Endothelial cell of umbilical vein (primary cell): ENCODE data around the gene SFMBT1. TPM values are rescaled to one million over a fixed set of nuclear protein-coding genes. Genes with fewer than 3 reads are reported as not detected.

ENCODE experiments used
- BruUV-seq: library from RNA; stranded (reverse); fragments of 400-500 nt; replicated peaks from 2 replicates; lab custom pipeline; 2021; lab: Mats Ljungman, UMichigan
- CTCF ChIA-PET: fragments of 300-600, 350-600 bp; sonication (Branson Sonifier 250); formaldehyde crosslinking; loops from one replicate; lab custom pipeline; 2021; ENCODE audit warnings: antibody characterized with exemption, inconsistent platforms; lab: Charles Lee
- POLR2A ChIA-PET: fragments of 300-600, 350-600 bp; sonication (Branson Sonifier 250); formaldehyde crosslinking; loops from one replicate; lab custom pipeline; 2021; ENCODE audit warnings: antibody characterized with exemption, inconsistent platforms; lab: Charles Lee
- DNase-seq: peaks from one replicate; pipeline ENCODE4 v3.0.0-alpha.2; 2011; ENCODE audit warnings: low read depth, low spot score
- FAIRE-seq: peaks from 2 replicates; lab custom pipeline; 2011; peaks lifted over from hg19 to GRCh38; lab: Jason Lieb, UNC
- H2AFZ ChIP-seq: 2 replicates; pipeline ENCODE4 v1.6.0; 2012; ENCODE audit warnings: low read depth, low read length, control low read depth, inconsistent platforms
- H3K27ac ChIP-seq: 2 replicates; pipeline ENCODE4 v1.5.1; 2011; ENCODE audit warnings: low read depth, mild to moderate bottlenecking, control low read depth, low read length, moderate library complexity; ENCODE audit not compliant: insufficient read depth
- H3K27me3 ChIP-seq, 2 experiments: 2 replicates each; pipeline versions ENCODE4 v1.6.0 to v1.6.1; 2011; ENCODE audit warnings: low read length in 2 of 2, mixed read lengths in 1 of 2; ENCODE audit not compliant: control insufficient read depth in 2 of 2, insufficient read depth in 2 of 2
- H3K36me3 ChIP-seq, 2 experiments: 2 replicates in 1 of 2; 3 replicates in 1 of 2; pipeline ENCODE4 v1.5.1; 2011; ENCODE audit warnings: low read length in 2 of 2, mild to moderate bottlenecking in 1 of 2, moderate library complexity in 1 of 2; ENCODE audit not compliant: control insufficient read depth in 2 of 2, insufficient read depth in 2 of 2; ENCODE audit errors: extremely low read depth in 1 of 2
- H3K4me1 ChIP-seq: 3 replicates; pipeline ENCODE4 v1.5.1; 2011; ENCODE audit warnings: mild to moderate bottlenecking, low read length; ENCODE audit not compliant: control insufficient read depth, insufficient read depth; ENCODE audit errors: extremely low read depth
- H3K4me2 ChIP-seq: 2 replicates; pipeline ENCODE4 v1.6.1; 2011; ENCODE audit warnings: low read length, control low read depth, mixed read lengths; ENCODE audit not compliant: insufficient read depth
- H3K4me3 ChIP-seq, 3 experiments: fragments of 200-600 bp in 1 of 3; sonication (generic), shearing (Covaris generic) in 1 of 3; replicated peaks in 1 of 3; 2 replicates each; pipeline ENCODE4 v1.5.1; 2011 to 2016; ENCODE audit warnings: control low read depth in 3 of 3, low read length in 3 of 3, mild to moderate bottlenecking in 2 of 3, inconsistent platforms in 1 of 3, low read depth in 1 of 3, moderate library complexity in 1 of 3; ENCODE audit not compliant: insufficient read depth in 1 of 3
- H3K79me2 ChIP-seq: 2 replicates; pipeline ENCODE4 v1.6.0; 2012; ENCODE audit warnings: low read length, inconsistent platforms; ENCODE audit not compliant: control insufficient read depth, insufficient read depth
- H3K9ac ChIP-seq: replicated peaks from 2 replicates; pipeline ENCODE3; 2011; ENCODE audit warnings: low read length, control low read depth; ENCODE audit not compliant: insufficient read depth; ENCODE audit errors: extremely low read depth
- H3K9me1 ChIP-seq: replicated peaks from 3 replicates; pipeline ENCODE4 v1.6.0; 2011; ENCODE audit warnings: mild to moderate bottlenecking, low read length; ENCODE audit not compliant: control insufficient read depth, insufficient read depth; ENCODE audit errors: extremely low read depth
- H3K9me3 ChIP-seq: replicated peaks from 2 replicates; pipeline ENCODE4 v1.5.1; 2012; ENCODE audit warnings: low read length, inconsistent platforms; ENCODE audit not compliant: control insufficient read depth, insufficient read depth
- H4K20me1 ChIP-seq: replicated peaks from 2 replicates; pipeline ENCODE3; 2011; ENCODE audit warnings: mild to moderate bottlenecking, low read length; ENCODE audit not compliant: control insufficient read depth, insufficient read depth; ENCODE audit errors: extremely low read depth
- EZH2 ChIP-seq: IDR thresholded peaks from 2 replicates; pipeline ENCODE4 v1.6.1; 2012; ENCODE audit warnings: borderline replicate concordance, low read depth, mild to moderate bottlenecking, moderate library complexity, low read length, inconsistent platforms; ENCODE audit not compliant: severe bottlenecking
- FOS ChIP-seq: IDR thresholded peaks from 2 replicates; pipeline ENCODE4 v1.6.1; 2011; ENCODE audit warnings: mild to moderate bottlenecking, low read length, moderate library complexity, borderline replicate concordance; ENCODE audit not compliant: insufficient read depth
- GATA2 ChIP-seq: IDR thresholded peaks from 2 replicates; pipeline ENCODE4 v1.7.0; 2011; ENCODE audit warnings: low read depth, mild to moderate bottlenecking, moderate library complexity, mixed read lengths, low read length; ENCODE audit not compliant: insufficient read length, insufficient read depth
- JUN ChIP-seq: IDR thresholded peaks from 2 replicates; pipeline ENCODE4 v1.6.1; 2011; ENCODE audit warnings: borderline replicate concordance, low read depth; ENCODE audit not compliant: insufficient read length, insufficient read depth
- MYC ChIP-seq: IDR thresholded peaks from one replicate; pipeline ENCODE4 v1.6.1; 2011; ENCODE audit warnings: mild to moderate bottlenecking, low read depth, low read length
- POLR2A ChIP-seq: IDR thresholded peaks from 2 replicates; pipeline ENCODE4 v1.6.1; 2012; ENCODE audit warnings: low read depth, mild to moderate bottlenecking, control low read depth, low read length
- POLR2AphosphoS5 ChIP-seq: IDR thresholded peaks from 2 replicates; pipeline ENCODE4 v1.6.1; 2012; ENCODE audit warnings: low read depth, mild to moderate bottlenecking, control low read depth, low read length, moderate library complexity; ENCODE audit not compliant: insufficient read depth
- dilution Hi-C: fragments of 300-500 bp; cut with MboI; formaldehyde crosslinking; loops from one replicate; pipeline ENCODE4 v1.15.0; 2019; ENCODE audit warnings: low sequenced_read_pairs; ENCODE audit not compliant: extremely low pct_ligation_motif_present
- intact Hi-C: fragments of 100-400 bp; cut with micrococcal nuclease; formaldehyde crosslinking; loops from one replicate; pipeline ENCODE4 v1.10.0; 2022
- polyA plus RNA-seq, 4 experiments: library from polyadenylated mRNA; depleted of rRNA in 3 of 4; stranded (reverse) in 3 of 4; unstranded in 1 of 4; fragments of >200 nt; gene quantifications; 2 replicates each; pipeline versions ENCODE4 v1.2.1 to v1.2.3, GENCODE V29; 2011 to 2012; ENCODE audit warnings: missing spikeins in 1 of 4
- total RNA-seq: library from RNA; stranded (reverse); gene quantifications from 2 replicates; pipeline ENCODE4 v1.2.3, GENCODE V29; 2021
- TF ChIP-seq, protein P1 (sequence below), 2 donors: IDR thresholded peaks; 1 replicate in 1 of 2; 2 replicates in 1 of 2; pipeline ENCODE4 v1.5.1; 2011; ENCODE audit warnings: low read length in 2 of 2, mild to moderate bottlenecking in 2 of 2, moderate library complexity in 2 of 2, control low read depth in 1 of 2, inconsistent platforms in 1 of 2, low read depth in 1 of 2; ENCODE audit not compliant: insufficient read depth in 1 of 2; ENCODE audit errors: extremely low read depth in 1 of 2
- TF ChIP-seq, protein P2 (sequence below): IDR thresholded peaks from 2 replicates; pipeline ENCODE4 v1.6.1; 2011; ENCODE audit not compliant: insufficient read depth, insufficient read length

Gene SFMBT1
- total and polyA plus RNA-seq, 2 donors (not counting 3 experiments of a cell fraction or from before 2014, with no cell fraction given) = 1.8 to 6.0 TPM

DNA sequence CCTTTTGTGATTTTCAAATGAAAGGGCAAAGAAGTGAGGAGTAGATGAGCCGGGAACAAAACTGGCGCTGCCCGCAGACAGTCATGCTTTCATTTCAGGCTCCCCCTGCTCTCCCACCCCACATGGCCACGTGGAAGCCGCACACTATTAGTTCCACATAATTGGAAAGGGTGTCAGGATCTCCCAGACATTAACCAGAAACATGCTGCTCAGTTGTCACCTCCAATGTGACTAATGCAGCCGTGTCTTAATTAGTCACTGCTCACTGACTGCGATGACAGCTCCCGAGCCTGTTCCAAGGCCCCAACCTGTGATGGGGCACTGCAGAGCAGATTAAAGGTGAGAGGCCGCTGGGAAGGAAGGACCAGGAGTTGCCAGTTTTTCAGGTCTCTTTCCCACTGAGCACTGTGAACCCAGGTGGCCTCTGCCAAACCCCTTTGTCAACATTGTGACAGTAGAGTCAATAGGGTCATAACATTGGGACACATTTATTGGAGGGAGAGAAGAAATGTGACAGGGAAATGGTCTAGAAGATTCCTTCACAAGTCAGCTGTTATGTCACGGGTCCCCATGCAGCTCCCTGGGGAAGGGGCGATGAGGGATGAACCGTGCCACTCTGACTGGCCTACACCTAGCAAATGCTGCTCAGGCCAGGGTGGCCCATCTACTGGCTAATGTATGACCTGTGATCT, 38.6 kb upstream of the SFMBT1 start:
- Histone ChIP-seq H3K4me1 (no peaks in the 10 kb centered on the region), H3K27me3 (no peaks in the 10 kb centered on the region), H3K4me2 (no peak overlapping the region), H3K9me3 (no peaks in the 10 kb centered on the region), H3K9me1 (no peaks in the 10 kb centered on the region), H4K20me1 (no peaks in the 10 kb centered on the region), H3K27ac (no peak overlapping the region), H3K4me3 (no peak overlapping the region), H2AFZ (no peak overlapping the region), H3K79me2 (no peaks in the 10 kb centered on the region), H3K9ac (no peak overlapping the region), H3K36me3 (no peaks in the 10 kb centered on the region)
- TF ChIP-seq POLR2A (no peak), POLR2AphosphoS5 (no peak), MYC (no peak), GATA2 (no peak), EZH2 (no peak), FOS (no peak), JUN (no peak)
- TF ChIP-seq, protein P1, sequence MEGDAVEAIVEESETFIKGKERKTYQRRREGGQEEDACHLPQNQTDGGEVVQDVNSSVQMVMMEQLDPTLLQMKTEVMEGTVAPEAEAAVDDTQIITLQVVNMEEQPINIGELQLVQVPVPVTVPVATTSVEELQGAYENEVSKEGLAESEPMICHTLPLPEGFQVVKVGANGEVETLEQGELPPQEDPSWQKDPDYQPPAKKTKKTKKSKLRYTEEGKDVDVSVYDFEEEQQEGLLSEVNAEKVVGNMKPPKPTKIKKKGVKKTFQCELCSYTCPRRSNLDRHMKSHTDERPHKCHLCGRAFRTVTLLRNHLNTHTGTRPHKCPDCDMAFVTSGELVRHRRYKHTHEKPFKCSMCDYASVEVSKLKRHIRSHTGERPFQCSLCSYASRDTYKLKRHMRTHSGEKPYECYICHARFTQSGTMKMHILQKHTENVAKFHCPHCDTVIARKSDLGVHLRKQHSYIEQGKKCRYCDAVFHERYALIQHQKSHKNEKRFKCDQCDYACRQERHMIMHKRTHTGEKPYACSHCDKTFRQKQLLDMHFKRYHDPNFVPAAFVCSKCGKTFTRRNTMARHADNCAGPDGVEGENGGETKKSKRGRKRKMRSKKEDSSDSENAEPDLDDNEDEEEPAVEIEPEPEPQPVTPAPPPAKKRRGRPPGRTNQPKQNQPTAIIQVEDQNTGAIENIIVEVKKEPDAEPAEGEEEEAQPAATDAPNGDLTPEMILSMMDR (IDR thresholded peaks at IDR 0.05; ENCODE audit: extremely low read depth in 1 of 2, insufficient read depth in 1 of 2, low read depth in 1 of 2, low read length in 2 of 2) = no peak
- TF ChIP-seq, protein P2, sequence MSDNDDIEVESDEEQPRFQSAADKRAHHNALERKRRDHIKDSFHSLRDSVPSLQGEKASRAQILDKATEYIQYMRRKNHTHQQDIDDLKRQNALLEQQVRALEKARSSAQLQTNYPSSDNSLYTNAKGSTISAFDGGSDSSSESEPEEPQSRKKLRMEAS = no peak
- intact Hi-C loops (no loop called here), dilution Hi-C loops (no loop called here)
- DNase-seq = no peak
- ChIA-PET POLR2A (no interaction called here), CTCF (interaction anchor here (1.0 to 1.3 kb wide), 2 partner anchors 11 to 13 kb away, joined by 3 read pairs; no protein-coding TSS in a partner anchor)
- no TSS peak for BruUV-seq
- no peak for FAIRE-seq
